ENCODE results near the gene DACH1.
"Not testable (repeated sequence)": the region's sequence is repeated elsewhere in the genome, so short reads cannot be mapped to it uniquely, and the experiment has no call there.

DNA sequence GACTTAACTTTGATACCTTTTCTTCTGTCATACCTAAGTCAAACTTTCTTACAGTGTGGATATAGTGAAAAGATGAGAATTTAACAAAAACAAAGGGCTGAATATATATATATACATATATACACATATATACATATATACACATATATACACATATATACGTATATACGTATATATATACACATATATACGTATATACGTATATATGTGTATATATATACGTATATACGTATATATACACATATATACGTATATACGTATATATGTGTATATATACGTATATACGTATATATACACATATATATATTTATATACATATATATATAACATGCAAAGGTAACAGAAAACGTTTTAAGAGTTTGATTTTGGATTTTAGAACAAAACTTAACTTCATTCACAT is 88.0 kb downstream of the DACH1 start:
- TF ChIP-seq, protein P1, sequence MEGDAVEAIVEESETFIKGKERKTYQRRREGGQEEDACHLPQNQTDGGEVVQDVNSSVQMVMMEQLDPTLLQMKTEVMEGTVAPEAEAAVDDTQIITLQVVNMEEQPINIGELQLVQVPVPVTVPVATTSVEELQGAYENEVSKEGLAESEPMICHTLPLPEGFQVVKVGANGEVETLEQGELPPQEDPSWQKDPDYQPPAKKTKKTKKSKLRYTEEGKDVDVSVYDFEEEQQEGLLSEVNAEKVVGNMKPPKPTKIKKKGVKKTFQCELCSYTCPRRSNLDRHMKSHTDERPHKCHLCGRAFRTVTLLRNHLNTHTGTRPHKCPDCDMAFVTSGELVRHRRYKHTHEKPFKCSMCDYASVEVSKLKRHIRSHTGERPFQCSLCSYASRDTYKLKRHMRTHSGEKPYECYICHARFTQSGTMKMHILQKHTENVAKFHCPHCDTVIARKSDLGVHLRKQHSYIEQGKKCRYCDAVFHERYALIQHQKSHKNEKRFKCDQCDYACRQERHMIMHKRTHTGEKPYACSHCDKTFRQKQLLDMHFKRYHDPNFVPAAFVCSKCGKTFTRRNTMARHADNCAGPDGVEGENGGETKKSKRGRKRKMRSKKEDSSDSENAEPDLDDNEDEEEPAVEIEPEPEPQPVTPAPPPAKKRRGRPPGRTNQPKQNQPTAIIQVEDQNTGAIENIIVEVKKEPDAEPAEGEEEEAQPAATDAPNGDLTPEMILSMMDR (IDR thresholded peaks at IDR 0.05): not testable (repeated sequence)
- TF ChIP-seq POLR2A (IDR thresholded peaks at IDR 0.05): not testable (repeated sequence)

All from esophagus squamous epithelium (tissue), 4 donors.